Smooth muscle cell of the pulmonary artery (primary cell): ENCODE results near the gene P2RY4. TPM values are rescaled to one million over a fixed set of nuclear protein-coding genes. Genes with fewer than 3 reads are reported as not detected.

Experiments
- total RNA-seq: library from RNA; depleted of rRNA; stranded (reverse); fragments of >200 nt; gene quantifications from 2 replicates; pipeline ENCODE4 v1.2.3, GENCODE V29; 2014

Gene P2RY4
- 0.07 and 0.13 TPM in 2 replicates for total RNA-seq

GRCh38 chrX:70260104-70260503 lies at the start of gene P2RY4:
P2RY4 (minus strand) TSS chrX:70260204; CDS start chrX:70259624, 580 bp downstream.

GRCh38 chrX:70289793-70290770 lies 30.1 kb upstream of the P2RY4 start, which contains the start of the genes KIF4A and PDZD11:
KIF4A (plus strand) TSS chrX:70290104; CDS start chrX:70290459, 355 bp downstream.
PDZD11 (minus strand) TSS chrX:70289927; CDS start chrX:70289341, 586 bp downstream.

GRCh38 chrX:70281951-70282350 lies 21.9 kb upstream of the P2RY4 start, which contains the start of gene RAB41:
RAB41 (plus strand) TSS chrX:70282172; CDS start chrX:70282218, 46 bp downstream.

GRCh38 chrX:70268034-70268433 lies 8.0 kb upstream of the P2RY4 start, which contains the start of gene ARR3:
ARR3 (plus strand) TSS chrX:70268334; CDS start chrX:70269386, 1,052 bp downstream.

GRCh38 chrX:70234355-70234754 lies 25.6 kb downstream of the P2RY4 start, which contains the start of gene AWAT1:
AWAT1 (plus strand) TSS chrX:70234655; CDS start chrX:70234696, 41 bp downstream.

Other genes starting within 250 kb of the P2RY4 start
- not detected in 2 replicates for gene AWAT2, start 210.3 kb downstream of the P2RY4 start, total RNA-seq
- not detected in 2 replicates for gene OTUD6A, start 197.7 kb downstream of the P2RY4 start, total RNA-seq
- 56.6 and 74.7 TPM in 2 replicates for gene IGBP1, start 126.8 kb downstream of the P2RY4 start, total RNA-seq
- gene DGAT2L6, start 82.7 kb downstream of the P2RY4 start, total RNA-seq: not detected in 2 replicates
- gene AWAT1, start 25.5 kb downstream of the P2RY4 start, total RNA-seq: not detected in 2 replicates
- gene ARR3, start 8.1 kb upstream of the P2RY4 start, total RNA-seq: not detected in 2 replicates
- not detected in 2 replicates for gene RAB41, start 22.0 kb upstream of the P2RY4 start, total RNA-seq
- 33.3 and 42.8 TPM in 2 replicates for gene PDZD11, start 29.7 kb upstream of the P2RY4 start, total RNA-seq
- gene KIF4A, start 29.9 kb upstream of the P2RY4 start, total RNA-seq: 2.2 and 4.7 TPM in 2 replicates
- not detected in 2 replicates for gene GDPD2, start 163.1 kb upstream of the P2RY4 start, total RNA-seq
- gene DLG3, start 184.6 kb upstream of the P2RY4 start, total RNA-seq: 14.3 and 22.2 TPM in 2 replicates